Measurements from ENCODE around the gene PTX3.

Gene PTX3

GRCh38 chr3:157464321-157464720 lies 27.7 kb downstream of the PTX3 start:
- in situ Hi-C loops (cut with MboI; ENCODE audit: low pct_unique_long_range_greater_than_20kb, low sequenced_read_pairs, unreplicated experiment): no loop called here
- TF ChIP-seq, protein P1, sequence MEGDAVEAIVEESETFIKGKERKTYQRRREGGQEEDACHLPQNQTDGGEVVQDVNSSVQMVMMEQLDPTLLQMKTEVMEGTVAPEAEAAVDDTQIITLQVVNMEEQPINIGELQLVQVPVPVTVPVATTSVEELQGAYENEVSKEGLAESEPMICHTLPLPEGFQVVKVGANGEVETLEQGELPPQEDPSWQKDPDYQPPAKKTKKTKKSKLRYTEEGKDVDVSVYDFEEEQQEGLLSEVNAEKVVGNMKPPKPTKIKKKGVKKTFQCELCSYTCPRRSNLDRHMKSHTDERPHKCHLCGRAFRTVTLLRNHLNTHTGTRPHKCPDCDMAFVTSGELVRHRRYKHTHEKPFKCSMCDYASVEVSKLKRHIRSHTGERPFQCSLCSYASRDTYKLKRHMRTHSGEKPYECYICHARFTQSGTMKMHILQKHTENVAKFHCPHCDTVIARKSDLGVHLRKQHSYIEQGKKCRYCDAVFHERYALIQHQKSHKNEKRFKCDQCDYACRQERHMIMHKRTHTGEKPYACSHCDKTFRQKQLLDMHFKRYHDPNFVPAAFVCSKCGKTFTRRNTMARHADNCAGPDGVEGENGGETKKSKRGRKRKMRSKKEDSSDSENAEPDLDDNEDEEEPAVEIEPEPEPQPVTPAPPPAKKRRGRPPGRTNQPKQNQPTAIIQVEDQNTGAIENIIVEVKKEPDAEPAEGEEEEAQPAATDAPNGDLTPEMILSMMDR (IDR thresholded peaks at IDR 0.05; ENCODE audit: extremely low read depth, insufficient read depth, missing control alignments): no peak
- DNase-seq (ENCODE audit: low spot score): no peak

- TF ChIP-seq, protein P1 (IDR thresholded peaks at IDR 0.05; ENCODE audit: extremely low read depth, insufficient read depth, missing control alignments): no peak
- no peak for DNase-seq (ENCODE audit: low spot score)
Observed at GRCh38 chr3:157465741-157466140, 29.1 kb downstream of the PTX3 start.

GRCh38 chr3:157467200-157467599 lies 30.6 kb downstream of the PTX3 start:
- DNase-seq (ENCODE audit: low spot score): no peak
- in situ Hi-C loops (cut with MboI; ENCODE audit: low pct_unique_long_range_greater_than_20kb, low sequenced_read_pairs, unreplicated experiment): no loop called here
- TF ChIP-seq, protein P1 (IDR thresholded peaks at IDR 0.05; ENCODE audit: extremely low read depth, insufficient read depth, missing control alignments): no peak

More at GRCh38 chr3:157465741-157466140, 29.1 kb downstream of the PTX3 start:
- in situ Hi-C loops (cut with MboI; ENCODE audit: low pct_unique_long_range_greater_than_20kb, low sequenced_read_pairs, unreplicated experiment): no loop called here

GRCh38 chr3:157469561-157470294 lies 33.1 kb downstream of the PTX3 start:
- DNase-seq (ENCODE audit: low spot score): no peak

GRCh38 chr3:157471064-157471463 lies 34.4 kb downstream of the PTX3 start:
- no peak for DNase-seq (ENCODE audit: low spot score)
- TF ChIP-seq, protein P1 (IDR thresholded peaks at IDR 0.05; ENCODE audit: extremely low read depth, insufficient read depth, missing control alignments): no peak
- in situ Hi-C loops (cut with MboI; ENCODE audit: low pct_unique_long_range_greater_than_20kb, low sequenced_read_pairs, unreplicated experiment): no loop called here

More at GRCh38 chr3:157469561-157470294, 33.1 kb downstream of the PTX3 start:
- TF ChIP-seq, protein P1 (IDR thresholded peaks at IDR 0.05; ENCODE audit: extremely low read depth, insufficient read depth, missing control alignments): no peak
- in situ Hi-C loops (cut with MboI; ENCODE audit: low pct_unique_long_range_greater_than_20kb, low sequenced_read_pairs, unreplicated experiment): no loop called here

DNA sequence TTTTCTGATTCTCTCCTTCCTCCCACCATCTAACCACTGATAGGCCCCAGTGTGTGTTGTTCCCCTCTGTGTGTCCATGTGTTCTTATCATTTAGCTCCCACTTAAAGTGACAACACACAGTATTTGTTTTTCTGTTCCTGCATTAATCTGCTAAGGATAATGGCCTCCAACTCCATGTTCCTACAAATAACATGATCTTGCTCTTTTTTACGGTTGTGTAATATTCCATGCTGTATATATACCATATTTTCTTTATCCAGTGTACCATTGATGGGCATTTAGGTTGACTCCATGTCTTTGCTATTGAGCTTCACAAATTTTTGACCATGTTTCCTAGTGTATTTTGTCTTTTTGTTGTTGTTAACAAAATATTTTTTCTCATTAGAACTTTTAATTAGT lies 36.0 kb downstream of the PTX3 start:
- DNase-seq (ENCODE audit: low spot score): no peak
- in situ Hi-C loops (cut with MboI; ENCODE audit: low pct_unique_long_range_greater_than_20kb, low sequenced_read_pairs, unreplicated experiment): no loop called here
- TF ChIP-seq, protein P1 (IDR thresholded peaks at IDR 0.05; ENCODE audit: extremely low read depth, insufficient read depth, missing control alignments): no peak

Measured in GM13977 (cell line).